HCT116 (cell line): ENCODE results near the gene NDUFS6. TPM values are rescaled to one million over a fixed set of nuclear protein-coding genes. Genes with fewer than 3 reads are reported as not detected.

Experiments
- ATAC-seq: fragments of 200-7000 bp; cut with Tn5 transposase; 2 replicates; pipeline ENCODE4 v1.9.1; 2020; ENCODE audit warnings: mild to moderate bottlenecking, moderate library complexity
- BruUV-seq: library from RNA; stranded (reverse); fragments of 400-500 nt; replicated peaks from 2 replicates; lab custom pipeline; 2021; lab: Mats Ljungman, UMichigan
- CTCF ChIA-PET: fragments of 300-600 bp; sonication (Branson Sonifier 250); formaldehyde crosslinking; loops from one replicate; lab custom pipeline; 2021; ENCODE audit warnings: antibody characterized with exemption; lab: Charles Lee
- POLR2A ChIA-PET: fragments of 300-600, 350-600 bp; sonication (Branson Sonifier 250); formaldehyde crosslinking; loops from one replicate; lab custom pipeline; 2021; ENCODE audit warnings: antibody characterized with exemption; lab: Charles Lee
- RAD21 ChIA-PET, 2 experiments: fragments of 300-600 bp; sonication (Branson Sonifier 250); formaldehyde crosslinking; loops; one replicate each; lab custom pipeline; 2023; ENCODE audit warnings: low total read pairs in 2 of 2; ENCODE audit not compliant: uncharacterized antibody in 2 of 2, unreplicated experiment in 2 of 2, low non-redundant PET in 1 of 2; lab: Charles Lee
- DNase-seq: peaks from one replicate; pipeline ENCODE4 v3.0.0-alpha.2; 2010; ENCODE audit warnings: low read depth, low spot score
- H2AFZ ChIP-seq: fragments of 200-600 bp; shearing (Covaris generic), sonication (generic); 2 replicates; pipeline ENCODE4 v1.6.1; 2017; ENCODE audit warnings: low read depth, mixed run types, mixed read lengths, antibody characterized with exemption, low read length; ENCODE audit not compliant: poor library complexity, severe bottlenecking
- H3K27ac ChIP-seq: 2 replicates; pipeline ENCODE4 v1.5.1; 2012; ENCODE audit warnings: low read depth, low read length
- H3K27me3 ChIP-seq: fragments of 200-600 bp; sonication (generic); 2 replicates; pipeline ENCODE4 v1.6.1; 2016; ENCODE audit warnings: mixed run types, low read length, mixed read lengths; ENCODE audit not compliant: insufficient read depth
- H3K36me3 ChIP-seq, 2 experiments: fragments of 200-500 bp in 1 of 2; fragments of 200-600 bp in 1 of 2; sonication (Bioruptor generic) in 1 of 2; sonication (generic) in 1 of 2; 2 replicates each; pipeline versions ENCODE4 v1.5.1 to v1.6.1; 2014 to 2016; ENCODE audit warnings: low read length in 2 of 2, inconsistent platforms in 1 of 2, mixed read lengths in 1 of 2, mixed run types in 1 of 2; ENCODE audit not compliant: insufficient read depth in 2 of 2, control insufficient read depth in 1 of 2
- H3K4me1 ChIP-seq, 2 experiments: fragments of 200-600 bp in 1 of 2; sonication (generic) in 1 of 2; 2 replicates each; pipeline versions ENCODE4 v1.5.1 to v1.6.1; 2012 to 2017; ENCODE audit warnings: low read length in 2 of 2, inconsistent platforms in 1 of 2, mild to moderate bottlenecking in 1 of 2, mixed read lengths in 1 of 2, mixed run types in 1 of 2, moderate library complexity in 1 of 2; ENCODE audit not compliant: insufficient read depth in 2 of 2, control insufficient read depth in 1 of 2
- H3K4me2 ChIP-seq: fragments of 200-600 bp; sonication (generic); 2 replicates; pipeline ENCODE4 v1.6.1; 2017; ENCODE audit warnings: mixed run types, low read length, mixed read lengths
- H3K4me3 ChIP-seq, 2 experiments: fragments of 200-600 bp in 1 of 2; sonication (generic) in 1 of 2; replicated peaks in 1 of 2; 2 replicates each; pipeline ENCODE4 v1.5.1; 2011 to 2016; ENCODE audit warnings: low read length in 2 of 2, control low read depth in 1 of 2, low read depth in 1 of 2, mild to moderate bottlenecking in 1 of 2, mixed read lengths in 1 of 2, mixed run types in 1 of 2
- H3K79me2 ChIP-seq: fragments of 200-600 bp; sonication (generic); 2 replicates; pipeline ENCODE4 v1.6.1; 2017; ENCODE audit warnings: mild to moderate bottlenecking, mixed run types, low read length, moderate library complexity, mixed read lengths; ENCODE audit not compliant: insufficient read depth
- H3K9ac ChIP-seq: fragments of 200-600 bp; sonication (generic); 2 replicates; pipeline ENCODE4 v1.6.1; 2016; ENCODE audit warnings: low read length, mixed read lengths
- H3K9me2 ChIP-seq: fragments of 200-600 bp; sonication (generic), shearing (Covaris generic); 2 replicates; pipeline ENCODE4 v1.6.1; 2017; ENCODE audit warnings: mixed run types, mild to moderate bottlenecking, moderate library complexity; ENCODE audit not compliant: insufficient read depth
- H3K9me3 ChIP-seq, 2 experiments: fragments of 200-500 bp in 1 of 2; fragments of 200-600 bp in 1 of 2; sonication (Bioruptor generic) in 1 of 2; sonication (generic) in 1 of 2; 2 replicates each; pipeline ENCODE4 v1.6.1; 2014 to 2017; ENCODE audit warnings: low read length in 2 of 2, mixed read lengths in 2 of 2, inconsistent platforms in 1 of 2, low read depth in 1 of 2, mild to moderate bottlenecking in 1 of 2, mixed run types in 1 of 2, moderate library complexity in 1 of 2; ENCODE audit not compliant: control insufficient read depth in 1 of 2, insufficient read depth in 1 of 2
- H4K20me1 ChIP-seq: fragments of 200-600 bp; sonication (generic), shearing (Covaris generic); 2 replicates; pipeline ENCODE4 v1.6.1; 2017; ENCODE audit warnings: mixed run types, mild to moderate bottlenecking, moderate library complexity; ENCODE audit not compliant: insufficient read depth
- CBX3 ChIP-seq: IDR thresholded peaks from 2 replicates; pipeline ENCODE4 v1.6.1; 2012; ENCODE audit warnings: low read depth
- CEBPB ChIP-seq: IDR thresholded peaks from 2 replicates; pipeline ENCODE4 v1.6.1; 2012; ENCODE audit warnings: low read depth
- EGR1 ChIP-seq: IDR thresholded peaks from 2 replicates; pipeline ENCODE4 v1.6.1; 2012; ENCODE audit warnings: low read depth
- ELF1 ChIP-seq: IDR thresholded peaks from 2 replicates; pipeline ENCODE4 v1.6.1; 2012; ENCODE audit warnings: low read depth, borderline replicate concordance
- EZH2 ChIP-seq: fragments of 200-600 bp; sonication (generic); IDR thresholded peaks from 2 replicates; pipeline ENCODE4 v1.6.1; 2017; ENCODE audit warnings: antibody characterized with exemption, mixed run types
- EZH2phosphoT487 ChIP-seq: fragments of 200-600 bp; IDR thresholded peaks from 2 replicates; pipeline ENCODE4 v1.6.1; 2018; ENCODE audit warnings: antibody characterized with exemption, borderline replicate concordance
- FOSL1 ChIP-seq: IDR thresholded peaks from 2 replicates; pipeline ENCODE4 v1.6.1; 2012; ENCODE audit warnings: low read depth
- JUND ChIP-seq: IDR thresholded peaks from 2 replicates; pipeline ENCODE4 v1.6.1; 2012
- POLR2AphosphoS5 ChIP-seq: IDR thresholded peaks from 2 replicates; pipeline ENCODE4 v1.6.1; 2011; ENCODE audit warnings: mild to moderate bottlenecking, low read depth, low read length, moderate library complexity
- REST ChIP-seq: IDR thresholded peaks from 2 replicates; pipeline ENCODE4 v1.6.1; 2012; ENCODE audit warnings: low read depth
- SIN3A ChIP-seq: IDR thresholded peaks from 2 replicates; pipeline ENCODE4 v1.6.1; 2012; ENCODE audit warnings: low read depth
- SP1 ChIP-seq: IDR thresholded peaks from 2 replicates; pipeline ENCODE4 v1.6.1; 2012; ENCODE audit warnings: low read depth
- TCF7L2 ChIP-seq: IDR thresholded peaks from 2 replicates; pipeline ENCODE4 v1.7.0; 2011; ENCODE audit warnings: borderline replicate concordance, inconsistent platforms; ENCODE audit not compliant: insufficient read depth, insufficient read length; ENCODE audit errors: extremely low read depth
- YY1 ChIP-seq: IDR thresholded peaks from 2 replicates; pipeline ENCODE4 v1.6.1; 2011; ENCODE audit warnings: low read length, low read depth, moderate library complexity, mild to moderate bottlenecking; ENCODE audit not compliant: insufficient replicate concordance; ENCODE audit errors: extremely low read depth
- ZFX ChIP-seq: fragments of 450-650 bp; IDR thresholded peaks from 2 replicates; pipeline ENCODE4 v1.6.1; 2017
- ZNF274 ChIP-seq: fragments of 200-500 bp; sonication (Bioruptor generic); IDR thresholded peaks from 2 replicates; pipeline ENCODE4 v1.6.1; 2014; ENCODE audit warnings: mild to moderate bottlenecking, low read depth, low read length, inconsistent platforms
- intact Hi-C: fragments of 100-400 bp; cut with micrococcal nuclease; formaldehyde crosslinking; loops from 2 replicates; pipeline ENCODE4 v1.10.0; 2022
- total RNA-seq: library from RNA; stranded (reverse); gene quantifications from one replicate; pipeline ENCODE4 v1.2.1, GENCODE V29; 2021; ENCODE audit not compliant: unreplicated experiment
- TF ChIP-seq, protein P1 (sequence below): IDR thresholded peaks from 2 replicates; pipeline ENCODE4 v1.6.1; 2012
- TF ChIP-seq, protein P2 (sequence below): IDR thresholded peaks from 2 replicates; pipeline ENCODE4 v1.6.1; 2012

Gene NDUFS6
- total RNA-seq, 1 experiment from 2014 or later, result 43.8 TPM

- Histone ChIP-seq H3K9ac (no peak overlapping the region), H3K36me3 (no peaks in the 10 kb centered on the region), H2AFZ (no peak overlapping the region), H3K9me3 (no peaks in the 10 kb centered on the region), H3K4me1 (no peaks in the 10 kb centered on the region), H4K20me1 (no peaks in the 10 kb centered on the region), H3K27me3 (peaks cover 4% of the 10 kb centered on the region; the same call in 1 of the 2 replicates), H3K79me2 (no peaks in the 10 kb centered on the region), H3K4me3 (no peak overlapping the region), H3K4me2 (no peak overlapping the region), H3K27ac (no peak overlapping the region), H3K9me2 (no peaks in the 10 kb centered on the region)
- ChIA-PET POLR2A (no interaction called here), CTCF (no interaction called here), RAD21 (no interaction called here)
- TF ChIP-seq ELF1, result no peak
- DNase-seq, result no peak
- ATAC-seq, result no peak
- intact Hi-C loops, result no loop called here
- BruUV-seq, result no TSS peak
These were observed 44.5 kb downstream of the NDUFS6 start for GRCh38 chr5:1845696-1846095.

GRCh38 chr5:1846583-1846982 is 45.4 kb downstream of the NDUFS6 start:
- H3K27me3 ChIP-seq, result peaks cover 4% of the 10 kb centered on the region; the same call in 1 of the 2 replicates
- intact Hi-C loops, result no loop called here
- no peaks in the 10 kb centered on the region for H4K20me1 ChIP-seq
- RAD21 ChIA-PET, result no interaction called here
- no peak overlapping the region for H3K4me3 ChIP-seq
- H3K27ac ChIP-seq, result no peak overlapping the region
- BruUV-seq, result no TSS peak
- TF ChIP-seq, protein P1, sequence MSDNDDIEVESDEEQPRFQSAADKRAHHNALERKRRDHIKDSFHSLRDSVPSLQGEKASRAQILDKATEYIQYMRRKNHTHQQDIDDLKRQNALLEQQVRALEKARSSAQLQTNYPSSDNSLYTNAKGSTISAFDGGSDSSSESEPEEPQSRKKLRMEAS, result no peak
- TF ChIP-seq POLR2AphosphoS5 (no peak), REST (no peak), EZH2 (no peak), FOSL1 (no peak), TCF7L2 (no peak), YY1 (no peak), ZFX (no peak), SIN3A (no peak), EZH2phosphoT487 (no peak), ZNF274 (no peak), CBX3 (no peak), EGR1 (no peak), JUND (no peak), ELF1 (no peak), SP1 (no peak), CEBPB (no peak)
- TF ChIP-seq, protein P2, sequence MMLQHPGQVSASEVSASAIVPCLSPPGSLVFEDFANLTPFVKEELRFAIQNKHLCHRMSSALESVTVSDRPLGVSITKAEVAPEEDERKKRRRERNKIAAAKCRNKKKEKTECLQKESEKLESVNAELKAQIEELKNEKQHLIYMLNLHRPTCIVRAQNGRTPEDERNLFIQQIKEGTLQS, result no peak
- no peaks in the 10 kb centered on the region for H3K9me3 ChIP-seq
- no peaks in the 10 kb centered on the region for H3K79me2 ChIP-seq
- H3K4me1 ChIP-seq, result no peaks in the 10 kb centered on the region
- CTCF ChIA-PET, result no interaction called here
- no peak overlapping the region for H3K9ac ChIP-seq
- no peak for ATAC-seq
- no peak overlapping the region for H3K4me2 ChIP-seq
- H2AFZ ChIP-seq, result no peak overlapping the region
- no peak for DNase-seq
- no peaks in the 10 kb centered on the region for H3K9me2 ChIP-seq
- no peaks in the 10 kb centered on the region for H3K36me3 ChIP-seq
- POLR2A ChIA-PET, result no interaction called here
